Fibroblast of gingiva (primary cell): ENCODE data around the gene PDCL3.
A peak's percentile ranks its signal among the peaks of the same experiment; 100 is the strongest.

Experiments used
- DNase-seq: peaks from one replicate; pipeline ENCODE4 v3.0.0-alpha.2; 2011; ENCODE audit warnings: low read depth

The PDCL3 gene

GRCh38 chr2:100560216-100560830, 2.5 kb upstream of the PDCL3 start:
- no peak for DNase-seq

GRCh38 chr2:100561191-100561590, 1.6 kb upstream of the PDCL3 start:
- no peak for DNase-seq

GRCh38 chr2:100563407-100564247, 834 bp downstream of the PDCL3 start:
- no peak for DNase-seq

- no peak for DNase-seq
Measured at GRCh38 chr2:100568989-100569388, 6.2 kb downstream of the PDCL3 start.

GRCh38 chr2:100571668-100572067, 8.9 kb downstream of the PDCL3 start:
- no peak for DNase-seq

GRCh38 chr2:100577777-100578176, 15.0 kb downstream of the PDCL3 start:
- DNase-seq = no peak

- no peak for DNase-seq
Measured at GRCh38 chr2:100580367-100581276, 17.8 kb downstream of the PDCL3 start.

GRCh38 chr2:100581277-100581612, 18.5 kb downstream of the PDCL3 start:
- DNase-seq = no peak

GRCh38 chr2:100584816-100585215, 22.0 kb downstream of the PDCL3 start:
- no peak for DNase-seq

GRCh38 chr2:100588071-100588786, 25.4 kb downstream of the PDCL3 start:
- peak; percentile 32 for DNase-seq

- DNase-seq = no peak
Measured at GRCh38 chr2:100589527-100589926, 26.7 kb downstream of the PDCL3 start.

GRCh38 chr2:100592226-100592625, 29.4 kb downstream of the PDCL3 start:
- DNase-seq = peak; percentile 17

GRCh38 chr2:100596465-100596864, 33.7 kb downstream of the PDCL3 start:
- no peak for DNase-seq

GRCh38 chr2:100599566-100599965, 36.8 kb downstream of the PDCL3 start:
- DNase-seq = no peak

- no peak for DNase-seq
Measured at GRCh38 chr2:100601661-100602060, 38.9 kb downstream of the PDCL3 start.

- DNase-seq = no peak
Measured at GRCh38 chr2:100603414-100603813, 40.6 kb downstream of the PDCL3 start.

GRCh38 chr2:100603948-100604633, 41.3 kb downstream of the PDCL3 start:
- peak; percentile 67 for DNase-seq

- no peak for DNase-seq
Measured at GRCh38 chr2:100606332-100606725, 43.5 kb downstream of the PDCL3 start.

- DNase-seq = peak; percentile 37
Measured at GRCh38 chr2:100606726-100607343, 44.0 kb downstream of the PDCL3 start.

GRCh38 chr2:100610381-100610831, 47.6 kb downstream of the PDCL3 start:
- peak; percentile 84 for DNase-seq
